ENCODE measurements around the gene RPS24.
"Not testable (repeated sequence)": the region's sequence is repeated elsewhere in the genome, so short reads cannot be mapped to it uniquely, and the experiment has no call there.

RPS24 gene

GRCh38 chr10:78033637-78034470 lies at the start of gene RPS24:
Gene RPS24 (plus strand): TSS chr10:78033863. CDS start chr10:78033902, 39 bp downstream.
- DNase-seq, result peak; percentile 98

- no peak for DNase-seq
Observed at GRCh38 chr10:77984986-77985385, 48.7 kb upstream of the RPS24 start.

GRCh38 chr10:77987671-77988255 lies 45.9 kb upstream of the RPS24 start:
- DNase-seq, result no peak

DNA sequence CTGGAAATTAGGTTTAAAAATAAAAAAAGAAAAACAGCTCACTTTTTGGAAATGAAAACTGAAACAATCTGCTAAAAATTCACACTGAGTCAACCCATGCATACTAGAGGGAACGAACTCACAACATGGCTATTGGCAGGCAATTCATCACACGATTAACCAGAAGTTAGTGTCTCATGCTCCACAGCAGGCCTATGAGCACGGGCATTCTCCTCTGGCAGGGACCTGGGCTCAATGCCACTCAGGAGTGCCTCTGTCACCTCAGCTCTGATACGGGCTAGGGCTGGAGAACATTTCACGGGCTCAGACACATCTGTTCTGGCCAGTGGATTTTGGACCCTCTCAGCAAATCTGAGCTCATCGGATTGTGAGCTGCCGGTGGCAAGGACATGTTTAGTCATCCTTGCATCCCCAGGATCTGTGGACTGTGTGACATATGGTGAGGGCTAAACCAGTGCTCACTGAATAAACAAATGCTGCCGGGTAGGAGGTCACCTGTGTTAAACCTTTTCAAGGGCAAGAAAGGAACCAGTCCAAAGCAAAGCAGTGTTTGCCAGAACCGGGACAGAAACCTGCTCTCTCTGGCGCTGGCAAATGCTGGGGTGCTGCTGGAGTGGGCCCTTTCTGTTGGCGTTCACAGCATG lies 44.5 kb upstream of the RPS24 start:
- no peak for DNase-seq

DNA sequence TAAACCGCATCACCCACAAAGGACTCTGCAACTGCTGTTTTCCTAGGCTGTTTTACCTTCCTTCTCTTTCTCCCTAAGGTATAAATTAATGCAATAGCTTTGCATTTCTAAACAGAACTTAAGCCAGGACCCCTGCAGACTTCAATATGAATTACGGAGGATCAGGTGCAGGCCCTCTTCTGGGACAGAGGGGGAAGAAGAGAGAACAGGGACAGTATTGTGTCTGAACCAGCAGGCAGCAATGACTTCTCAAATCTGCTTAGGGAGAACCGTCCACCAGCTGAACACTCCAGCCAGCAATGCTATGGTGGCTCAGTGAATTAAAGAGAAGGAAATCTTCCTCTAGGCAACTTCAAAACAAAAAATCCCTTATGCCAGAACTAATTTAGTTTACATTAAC lies 40.0 kb upstream of the RPS24 start:
- DNase-seq, result no peak

DNA sequence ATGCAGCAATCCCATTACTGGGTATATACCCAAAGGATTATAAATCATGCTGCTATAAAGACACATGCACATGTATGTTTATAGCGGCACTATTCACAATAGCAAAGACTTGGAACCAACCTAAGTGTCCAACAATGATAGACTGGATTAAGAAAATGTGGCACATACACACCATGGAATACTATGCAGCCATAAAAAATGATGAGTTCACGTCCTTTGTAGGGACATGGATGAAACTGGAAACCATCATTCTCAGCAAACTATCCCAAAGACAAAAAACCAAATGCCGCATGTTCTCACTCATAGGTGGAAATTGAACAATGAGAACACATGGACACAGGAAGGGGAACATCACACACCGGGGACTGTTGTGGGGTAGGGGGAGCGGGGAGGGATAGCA lies 34.9 kb upstream of the RPS24 start:
- not testable (repeated sequence) for DNase-seq

DNA sequence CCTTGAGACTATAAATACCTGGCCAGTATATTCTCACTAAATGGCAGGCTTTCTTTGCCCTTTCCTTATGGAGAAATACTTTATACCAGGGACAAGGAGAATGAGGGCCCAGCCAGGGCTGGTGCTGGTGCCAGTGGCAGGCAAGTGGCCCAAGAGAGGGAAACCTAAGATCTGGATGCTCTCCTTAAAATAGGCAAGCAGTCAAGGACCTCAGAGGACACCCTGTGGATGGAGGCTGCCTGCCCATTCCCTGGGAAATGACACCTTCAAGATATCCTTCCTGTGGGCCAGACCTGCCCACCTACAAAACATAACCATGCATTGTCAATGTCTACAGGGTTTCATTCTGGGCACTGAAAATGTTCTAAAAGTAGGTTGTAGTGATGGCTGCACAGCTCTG lies 33.5 kb upstream of the RPS24 start:
- DNase-seq, result no peak

- DNase-seq, result no peak
Observed at GRCh38 chr10:78000956-78001472, 32.6 kb upstream of the RPS24 start.

GRCh38 chr10:78002541-78003288 lies 30.9 kb upstream of the RPS24 start:
- no peak for DNase-seq

- DNase-seq, result no peak
Observed at GRCh38 chr10:78004215-78005026, 29.2 kb upstream of the RPS24 start.

GRCh38 chr10:78007172-78007571 lies 26.5 kb upstream of the RPS24 start:
- DNase-seq, result no peak

GRCh38 chr10:78009662-78010061 lies 24.0 kb upstream of the RPS24 start:
- DNase-seq, result no peak

- no peak for DNase-seq
Observed at GRCh38 chr10:78010278-78010677, 23.4 kb upstream of the RPS24 start.

DNA sequence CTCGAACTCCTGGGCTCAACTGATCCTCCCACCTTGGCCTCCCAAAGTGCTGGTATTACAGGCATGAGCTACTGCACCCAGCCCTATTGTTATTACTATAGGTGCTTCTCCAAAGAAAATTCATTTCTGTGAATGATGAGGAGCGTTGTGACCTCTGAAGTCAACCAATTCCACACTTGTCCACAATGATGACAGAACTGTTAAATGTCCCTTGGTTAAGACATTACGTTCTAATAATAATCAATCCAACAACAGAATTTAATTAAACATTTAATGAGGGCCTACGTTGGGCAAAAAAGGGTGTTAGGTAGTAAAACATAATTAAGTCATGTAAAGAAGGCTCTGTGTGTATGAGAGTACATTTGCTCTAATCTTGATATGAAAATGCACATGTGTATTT lies 22.6 kb upstream of the RPS24 start:
- no peak for DNase-seq

DNA sequence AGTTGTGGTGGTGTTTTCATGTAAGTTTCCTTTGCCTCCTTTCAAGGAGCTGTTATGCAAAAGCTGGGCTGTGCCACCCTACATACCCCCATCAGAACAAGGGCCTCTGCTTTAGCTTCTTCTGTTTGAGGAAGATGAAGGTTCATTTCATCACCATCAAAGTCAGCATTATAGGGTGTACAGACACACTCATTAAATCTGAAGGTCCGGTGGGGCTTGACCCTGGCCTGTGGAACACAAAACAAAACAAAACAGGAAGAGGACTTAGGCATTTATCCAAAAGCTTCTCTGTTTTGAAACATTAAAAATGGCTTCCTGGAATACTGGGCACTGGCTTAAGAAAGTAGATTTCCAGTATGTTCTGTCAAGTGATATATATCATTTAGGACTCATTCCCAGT lies 20.1 kb upstream of the RPS24 start:
- DNase-seq, result no peak

- no peak for DNase-seq
Observed at GRCh38 chr10:78015546-78015945, 18.1 kb upstream of the RPS24 start.

DNA sequence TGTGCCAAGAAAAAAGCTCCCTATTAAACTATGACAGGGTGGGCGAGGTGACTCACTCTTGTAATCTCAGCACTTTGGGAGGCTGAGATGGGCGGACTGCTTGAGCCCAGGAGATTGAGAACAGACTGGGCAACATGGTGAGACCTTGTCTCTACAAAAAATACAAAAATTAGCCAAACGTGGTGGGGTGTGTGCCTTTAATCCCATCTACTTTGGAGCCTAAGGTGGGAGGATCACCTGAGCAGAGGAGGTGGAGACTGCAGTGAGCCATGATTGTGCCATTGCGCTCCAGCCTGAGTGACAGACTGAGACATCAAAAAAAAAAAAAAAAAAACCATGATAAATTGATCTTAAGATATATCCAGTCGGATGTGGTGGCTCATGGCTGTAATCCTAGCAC lies 15.8 kb upstream of the RPS24 start:
- DNase-seq, result no peak

GRCh38 chr10:78019264-78019663 lies 14.4 kb upstream of the RPS24 start:
- DNase-seq, result no peak

- no peak for DNase-seq
Observed at GRCh38 chr10:78021201-78021600, 12.5 kb upstream of the RPS24 start.

DNA sequence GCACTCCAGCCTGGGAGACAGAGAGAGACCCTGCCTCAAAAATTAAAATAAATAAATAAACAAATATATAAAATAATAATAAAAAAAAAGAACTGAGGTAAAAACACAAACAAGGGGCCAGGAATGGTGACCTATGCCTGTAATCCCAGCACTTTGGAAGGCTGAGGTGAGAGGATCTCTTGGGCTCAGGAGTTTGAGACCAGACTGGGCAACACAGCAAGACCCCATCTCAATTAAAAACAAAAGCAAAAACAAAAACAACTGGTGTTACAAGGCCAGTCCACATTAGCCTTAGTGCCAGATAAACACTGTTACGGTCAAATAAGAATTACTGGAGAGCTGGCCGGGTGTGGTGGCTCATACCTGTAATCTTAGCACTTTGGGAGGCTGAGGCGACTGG lies 9.9 kb upstream of the RPS24 start:
- no peak for DNase-seq

GRCh38 chr10:78025685-78026364 lies 7.8 kb upstream of the RPS24 start:
- no peak for DNase-seq
